D341Med (cell line): ENCODE data around the gene APOD.
"Not testable (repeated sequence)": the region's sequence is repeated elsewhere in the genome, so short reads cannot be mapped to it uniquely, and the experiment has no call there.

Experiments
- DNase-seq: peaks from one replicate; pipeline ENCODE4 v3.0.0; 2012; ENCODE audit warnings: low spot score

Gene APOD

GRCh38 chr3:195617784-195618659 is 34.3 kb upstream of the APOD start:
- peak; percentile 27 for DNase-seq

DNA sequence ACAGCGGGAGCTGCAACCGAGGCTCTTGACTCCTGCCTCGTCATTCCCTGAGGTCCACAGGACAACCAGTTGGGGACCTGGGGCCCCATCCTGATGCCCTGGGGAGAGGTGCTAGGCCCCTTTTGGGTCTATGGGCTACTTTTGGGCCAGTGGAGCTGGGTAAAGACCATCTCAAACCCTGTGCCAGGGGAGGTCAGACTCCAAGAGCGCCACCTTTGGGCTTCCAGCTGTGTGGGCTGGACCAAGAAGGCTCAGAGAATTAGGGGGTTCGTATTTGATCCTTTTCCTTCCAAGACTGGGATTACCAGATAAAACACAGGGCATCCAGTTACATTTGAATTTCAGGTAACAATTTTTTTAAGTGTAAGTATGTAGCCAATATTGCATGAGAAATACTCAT is 33.4 kb upstream of the APOD start:
- not testable (repeated sequence) for DNase-seq

DNA sequence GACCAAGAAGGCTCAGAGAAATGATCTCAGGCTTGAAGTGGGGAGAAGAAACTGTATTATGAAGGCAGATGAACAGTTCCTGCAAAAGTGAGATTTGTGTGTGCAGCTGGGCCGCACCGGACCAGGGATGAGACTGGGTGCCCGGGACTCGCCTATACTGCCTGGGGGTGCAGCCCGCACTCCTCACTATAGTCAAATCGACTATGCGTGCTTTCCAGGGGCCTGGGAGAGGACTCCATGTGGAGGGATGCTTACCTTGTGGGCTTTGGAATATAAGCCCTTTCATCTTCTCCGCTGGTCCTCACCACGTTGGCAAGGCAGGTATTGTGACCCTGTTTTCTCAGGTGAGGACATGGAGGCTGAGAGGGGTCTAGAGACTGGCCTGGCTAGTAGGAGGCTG is 32.9 kb upstream of the APOD start:
- DNase-seq: peak; percentile 23

GRCh38 chr3:195615952-195616537 is 32.3 kb upstream of the APOD start:
- not testable (repeated sequence) for DNase-seq

DNA sequence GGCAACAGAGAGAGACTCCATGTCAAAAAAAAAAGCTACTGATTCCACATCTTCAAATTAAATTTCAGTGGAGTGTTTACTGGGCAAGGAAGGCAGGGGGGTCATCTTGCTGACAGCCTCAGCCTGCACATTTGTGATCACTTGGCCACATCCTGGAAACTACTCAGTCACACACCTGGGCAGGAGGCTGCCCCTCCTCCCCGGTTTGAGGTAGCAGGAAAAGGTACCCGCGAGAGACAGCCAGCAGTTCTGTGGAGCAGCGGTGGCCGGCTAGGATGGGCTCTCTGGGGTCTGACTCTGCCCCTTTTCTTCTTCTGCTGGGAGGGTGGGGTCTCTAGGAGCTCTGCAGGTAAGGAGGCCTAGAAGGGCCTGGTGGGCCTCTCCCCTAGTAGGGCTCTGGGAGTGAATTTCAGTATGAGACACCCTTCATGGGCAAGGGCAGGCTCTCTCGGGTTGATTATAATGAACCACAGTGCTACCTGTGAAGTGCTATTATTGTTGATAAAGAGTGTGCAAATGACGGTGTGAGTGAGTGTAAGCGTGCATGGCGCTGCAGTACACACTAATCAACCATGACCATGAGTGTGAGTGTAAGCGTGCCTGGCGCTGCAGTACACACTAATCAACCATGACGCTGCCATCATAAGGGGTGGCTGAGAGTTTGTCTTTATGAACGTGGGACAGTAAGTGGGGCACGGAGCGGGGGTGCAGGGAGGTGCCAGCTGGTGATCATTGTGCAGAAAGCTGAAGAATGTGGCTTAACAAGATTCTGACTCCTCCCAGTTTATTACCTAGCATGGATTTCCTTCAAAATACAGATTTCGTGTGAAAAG is 31.1 kb upstream of the APOD start:
- not testable (repeated sequence) for DNase-seq

GRCh38 chr3:195613468-195614069 is 29.8 kb upstream of the APOD start:
- no peak for DNase-seq

DNA sequence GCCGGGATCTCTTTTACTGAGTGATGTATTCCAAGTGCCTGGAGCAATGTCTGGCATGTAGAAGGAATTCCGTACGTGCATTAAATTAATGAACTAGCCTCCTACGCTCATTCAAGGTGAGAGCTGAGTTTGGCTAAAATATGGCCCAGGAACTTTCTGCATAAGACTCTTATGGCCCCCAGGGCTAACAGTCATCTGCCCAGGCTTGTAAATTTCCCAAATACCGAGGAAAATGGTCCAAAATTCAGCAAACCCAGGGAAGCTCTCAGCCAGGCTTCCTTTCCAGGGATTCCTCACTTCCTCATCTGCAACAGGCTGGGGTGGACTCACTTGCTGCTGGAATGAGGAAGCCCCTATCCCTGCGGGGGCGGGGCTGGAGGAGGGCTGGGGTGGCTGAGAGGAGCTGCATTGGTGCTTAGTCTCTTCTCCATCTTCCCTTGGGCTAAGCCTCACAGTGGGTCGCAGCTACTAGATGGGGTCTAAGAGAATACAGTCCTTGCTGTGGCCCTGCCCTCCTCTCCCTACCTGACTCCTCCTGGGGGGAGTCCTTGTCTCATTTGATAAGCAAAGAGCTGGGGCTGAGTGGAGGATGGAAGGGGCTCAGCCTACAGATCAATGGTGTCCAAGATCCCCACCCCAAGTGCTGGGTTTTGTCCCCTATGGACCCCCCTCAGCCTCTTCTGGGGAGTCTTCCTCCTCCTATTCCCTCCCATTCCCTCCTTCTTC is 28.5 kb upstream of the APOD start:
- DNase-seq: no peak

DNA sequence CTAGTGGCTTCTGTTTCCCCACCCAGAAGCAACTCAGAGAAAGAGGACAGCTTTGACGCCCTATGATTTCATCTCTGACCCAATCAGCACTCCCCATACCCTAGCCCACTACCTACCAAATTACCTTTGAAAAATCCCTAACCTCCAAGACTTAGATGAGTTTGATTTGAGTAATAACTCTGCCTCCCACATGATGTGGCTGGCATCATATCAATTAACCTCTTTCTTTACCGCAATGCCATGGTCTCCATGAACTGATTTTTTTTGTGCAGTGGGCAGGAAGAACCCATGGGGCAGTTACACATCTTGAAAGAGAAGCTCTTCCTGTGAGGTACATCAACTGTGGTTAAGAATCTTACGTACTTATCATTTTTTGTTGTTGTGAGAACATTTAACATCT is 25.5 kb upstream of the APOD start:
- DNase-seq: no peak

DNA sequence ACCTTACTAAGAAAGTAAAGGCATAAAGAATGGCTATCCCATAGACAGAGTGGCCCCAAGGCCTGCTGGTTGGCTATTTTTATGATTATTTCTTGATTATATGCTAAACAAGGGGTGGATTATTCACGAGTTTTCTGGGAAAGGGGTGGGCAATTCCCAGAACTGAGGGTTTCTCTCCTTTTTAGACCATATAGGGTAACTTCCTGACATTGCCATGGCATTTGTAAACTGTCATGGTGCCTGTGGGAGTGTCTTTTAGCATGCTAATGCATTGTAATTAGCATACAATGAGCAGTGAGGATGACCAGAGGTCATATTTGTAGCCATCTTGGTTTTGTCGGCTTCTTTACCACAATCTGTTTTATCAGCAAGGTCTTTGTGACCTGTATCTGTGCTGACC is 18.0 kb upstream of the APOD start:
- not testable (repeated sequence) for DNase-seq

DNA sequence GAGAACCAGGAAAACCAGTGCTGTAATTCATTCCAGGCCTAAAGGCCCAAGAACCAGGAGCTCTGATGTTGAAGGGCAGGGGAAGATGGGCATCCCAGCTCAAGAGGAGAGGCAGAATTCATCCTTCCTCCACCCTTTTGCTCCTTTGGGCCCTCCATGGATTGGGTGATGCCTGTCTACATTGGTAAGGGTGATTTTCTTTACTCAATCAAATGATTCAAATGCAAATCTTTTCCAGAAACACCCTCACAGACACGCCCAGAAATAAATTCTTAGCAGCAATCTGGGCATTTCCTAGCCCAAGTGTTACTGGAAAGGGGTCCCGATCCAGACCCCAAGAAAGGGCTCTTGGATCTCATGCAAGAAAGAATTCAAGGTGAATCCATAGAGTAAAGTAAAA is 17.6 kb upstream of the APOD start:
- DNase-seq: no peak

DNA sequence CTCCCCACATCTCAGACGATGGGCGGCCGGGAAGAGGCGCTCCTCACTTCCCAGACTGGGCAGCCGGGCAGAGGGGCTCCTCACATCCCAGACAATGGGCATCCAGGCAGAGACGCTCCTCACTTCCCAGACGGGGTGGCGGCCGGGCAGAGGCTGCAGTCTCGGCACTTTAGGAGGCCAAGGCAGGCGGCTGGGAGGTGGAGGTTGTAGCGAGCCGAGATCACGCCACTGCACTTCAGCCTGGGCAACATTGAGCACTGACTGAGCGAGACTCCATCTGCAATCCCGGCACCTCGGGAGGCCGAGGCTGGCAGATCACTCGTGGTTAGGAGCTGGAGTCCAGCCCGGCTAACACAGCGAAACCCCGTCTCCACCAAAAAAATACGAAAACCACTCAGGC is 16.2 kb upstream of the APOD start:
- not testable (repeated sequence) for DNase-seq

GRCh38 chr3:195599516-195599915 is 15.8 kb upstream of the APOD start:
- not testable (repeated sequence) for DNase-seq

- no peak for DNase-seq
These were observed 14.1 kb upstream of the APOD start for GRCh38 chr3:195597848-195598247.

- no peak for DNase-seq
These were observed 13.5 kb upstream of the APOD start for GRCh38 chr3:195597229-195597628.

DNA sequence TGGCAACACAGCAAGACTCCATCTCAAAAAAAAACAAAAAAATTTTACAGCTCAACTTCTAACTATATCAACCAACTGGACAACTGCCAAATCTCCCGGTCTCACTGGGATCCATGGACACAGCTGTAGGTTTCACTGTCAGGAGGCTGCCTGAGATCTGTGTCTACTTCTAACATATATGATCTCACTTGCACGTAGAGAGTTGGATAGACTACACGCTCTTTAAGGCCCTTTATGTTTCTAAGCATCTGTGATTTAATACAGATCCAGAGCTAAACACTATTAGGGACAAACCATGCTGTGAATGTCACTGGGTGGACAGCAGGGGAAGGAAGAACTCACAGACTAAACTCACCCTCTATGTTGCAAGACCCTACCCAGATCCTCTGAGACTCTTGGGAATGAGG is 13.0 kb upstream of the APOD start:
- no peak for DNase-seq

DNA sequence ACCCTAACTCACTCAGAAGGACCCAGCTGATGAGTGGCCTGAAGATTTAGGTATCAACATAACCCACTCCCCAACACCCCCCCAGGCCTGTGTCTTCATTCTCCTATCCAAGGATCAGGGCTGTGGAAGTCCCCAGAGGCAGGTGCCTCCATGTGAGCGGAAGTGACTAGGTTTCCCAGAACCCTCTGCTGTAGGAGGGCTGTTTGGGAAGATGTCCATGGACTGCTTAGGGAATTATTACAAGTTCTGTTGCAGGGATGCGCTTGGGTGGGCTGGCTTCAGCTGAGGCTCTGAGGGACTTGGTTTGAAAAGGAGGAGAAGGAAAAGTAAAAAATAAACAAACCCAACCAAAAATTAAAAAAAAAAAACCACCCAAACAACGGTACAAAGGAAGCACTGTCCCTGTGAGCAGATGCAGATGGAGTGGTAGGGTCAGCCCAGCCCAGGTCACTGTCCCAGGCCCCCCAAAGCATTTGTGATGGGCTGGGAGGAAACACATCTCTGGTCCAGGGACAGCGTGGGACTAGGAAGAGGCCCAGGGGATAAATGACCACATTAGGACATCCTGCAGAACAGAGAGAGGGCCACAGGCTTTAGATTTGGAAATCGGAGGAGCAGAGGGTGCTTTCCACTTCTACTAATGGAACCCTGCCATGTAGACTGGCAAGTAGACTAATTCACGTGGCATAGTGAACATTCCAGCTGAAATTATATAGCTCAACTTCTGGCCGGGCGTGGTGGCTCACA is 12.2 kb upstream of the APOD start:
- DNase-seq: no peak

- DNase-seq: no peak
These were observed 8.1 kb upstream of the APOD start for GRCh38 chr3:195591852-195592251.

DNA sequence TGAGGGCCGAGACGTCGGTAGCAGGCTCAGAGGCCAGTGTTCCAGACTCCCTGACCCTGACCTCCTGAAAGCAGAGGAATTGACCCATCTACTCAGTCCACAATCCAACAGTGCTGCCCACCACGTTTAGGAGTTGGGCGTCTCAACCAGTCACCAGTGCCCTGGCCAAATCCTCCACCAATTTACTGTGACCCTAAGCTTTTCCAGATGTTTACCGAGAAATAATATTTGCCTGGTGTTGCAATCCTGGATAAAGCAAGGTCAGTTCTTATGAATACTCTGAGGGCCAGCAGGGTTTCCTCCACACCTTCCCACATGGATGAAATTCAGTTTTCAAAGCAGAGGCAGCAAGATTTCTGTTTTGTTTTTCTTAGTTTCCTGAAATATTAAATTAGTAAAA is 7.5 kb upstream of the APOD start:
- DNase-seq: no peak

- not testable (repeated sequence) for DNase-seq
These were observed 6.6 kb upstream of the APOD start for GRCh38 chr3:195590381-195590780.

GRCh38 chr3:195589796-195590195 is 6.1 kb upstream of the APOD start:
- DNase-seq: not testable (repeated sequence)

GRCh38 chr3:195587824-195588223 is 4.1 kb upstream of the APOD start:
- DNase-seq: no peak
